GM19463 (cell line): ENCODE measurements around the gene OR5K1.

Source experiments
- ATAC-seq: cut with Tn5 transposase; IDR thresholded peaks from one replicate; pipeline ENCODE4 v1.9.1; 2021; ENCODE audit warnings: mild to moderate bottlenecking, moderate library complexity; ENCODE audit not compliant: unreplicated experiment

OR5K1 gene

GRCh38 chr3:98462901-98463300 lies at the start of gene OR5K1:
OR5K1 (plus strand) TSS chr3:98463201; CDS start chr3:98469577, 6,376 bp downstream.
- ATAC-seq = no peak

- ATAC-seq = no peak
Observed at GRCh38 chr3:98432575-98432974, 30.4 kb upstream of the OR5K1 start.

GRCh38 chr3:98433764-98434163 lies 29.2 kb upstream of the OR5K1 start:
- ATAC-seq = no peak

GRCh38 chr3:98434412-98434811 lies 28.6 kb upstream of the OR5K1 start:
- ATAC-seq = no peak

GRCh38 chr3:98440283-98440682 lies 22.7 kb upstream of the OR5K1 start:
- ATAC-seq = no peak

GRCh38 chr3:98445949-98446406 lies 17.0 kb upstream of the OR5K1 start:
- ATAC-seq = peak; percentile 84

GRCh38 chr3:98449606-98450193 lies 13.3 kb upstream of the OR5K1 start:
- ATAC-seq = no peak

GRCh38 chr3:98450372-98450771 lies 12.6 kb upstream of the OR5K1 start:
- no peak for ATAC-seq

GRCh38 chr3:98453827-98454226 lies 9.2 kb upstream of the OR5K1 start:
- ATAC-seq = no peak

GRCh38 chr3:98454929-98455328 lies 8.1 kb upstream of the OR5K1 start:
- ATAC-seq = no peak

- no peak for ATAC-seq
Observed at GRCh38 chr3:98457543-98457942, 5.5 kb upstream of the OR5K1 start.

GRCh38 chr3:98460220-98460619 lies 2.8 kb upstream of the OR5K1 start:
- no peak for ATAC-seq

- ATAC-seq = no peak
Observed at GRCh38 chr3:98482717-98483482, 19.9 kb downstream of the OR5K1 start.

- ATAC-seq = no peak
Observed at GRCh38 chr3:98483626-98484025, 20.6 kb downstream of the OR5K1 start.

GRCh38 chr3:98497381-98497780 lies 34.4 kb downstream of the OR5K1 start, which contains the start of gene OR5K2:
OR5K2 (plus strand) TSS chr3:98497681; CDS start chr3:98497681, 0 bp downstream.
- no peak for ATAC-seq

GRCh38 chr3:98500019-98500418 lies 37.0 kb downstream of the OR5K1 start:
- no peak for ATAC-seq

GRCh38 chr3:98501270-98501669 lies 38.3 kb downstream of the OR5K1 start:
- ATAC-seq = no peak

GRCh38 chr3:98501863-98502576 lies 39.0 kb downstream of the OR5K1 start:
- no peak for ATAC-seq

- ATAC-seq = no peak
Observed at GRCh38 chr3:98504539-98504938, 41.5 kb downstream of the OR5K1 start.

GRCh38 chr3:98508582-98508981 lies 45.6 kb downstream of the OR5K1 start:
- ATAC-seq = no peak

GRCh38 chr3:98512576-98512975 lies 49.6 kb downstream of the OR5K1 start:
- no peak for ATAC-seq

GRCh38 chr3:98513091-98513511 lies 50.1 kb downstream of the OR5K1 start:
- ATAC-seq = no peak
